A549 treated with DMSO at 1 μM for 4 hours (cell line): ENCODE results near the gene EPHX1. TPM values are rescaled to one million over a fixed set of nuclear protein-coding genes. Genes with fewer than 3 reads are reported as not detected.

Experiments
- total RNA-seq: library from RNA; stranded (reverse); fragments of 200-300 nt; extraction: Qiagen RNA extraction; gene quantifications from 5 replicates; pipeline ENCODE4 v1.2.3, GENCODE V29; 2022; ENCODE audit warnings: low read depth

The EPHX1 gene
- 210 to 252 TPM (median 236 TPM) in 5 replicates for total RNA-seq

GRCh38 chr1:225809842-225810578 is at the start of gene EPHX1:
Gene EPHX1 (plus strand): TSS chr1:225810124. CDS start chr1:225828730, 18,606 bp downstream.

GRCh38 chr1:225777583-225778336 is 32.2 kb upstream of the EPHX1 start, which contains the start of gene SRP9:
Gene SRP9 (plus strand): TSS chr1:225777826. CDS start chr1:225777941, 115 bp downstream.

GRCh38 chr1:225881959-225882693 is 72.2 kb downstream of the EPHX1 start, which contains the start of gene TMEM63A:
Gene TMEM63A (minus strand): TSS chr1:225882380. CDS start chr1:225877580, 4,800 bp downstream.

GRCh38 chr1:225888898-225889601 is 79.1 kb downstream of the EPHX1 start, which contains the start of gene LEFTY1:
Gene LEFTY1 (minus strand): TSS chr1:225889146. CDS start chr1:225889066, 80 bp downstream.

Other genes starting within 250 kb of the EPHX1 start
- gene ENAH, start 157.0 kb upstream of the EPHX1 start, total RNA-seq, result 75.4 to 108 TPM (median 95.6 TPM) in 5 replicates
- 230 to 340 TPM (median 261 TPM) in 5 replicates for gene SRP9, start 32.3 kb upstream of the EPHX1 start, total RNA-seq
- 4.5 to 7.5 TPM (median 5.9 TPM) in 5 replicates for gene TMEM63A, start 72.3 kb downstream of the EPHX1 start, total RNA-seq
- gene LEFTY1, start 79.0 kb downstream of the EPHX1 start, total RNA-seq, result 0.11 to 0.38 TPM (median 0.30 TPM) in 5 replicates
- gene PYCR2, start 114.1 kb downstream of the EPHX1 start, total RNA-seq, result 43.9 to 61.2 TPM (median 56.3 TPM) in 5 replicates
- 0.09 to 0.32 TPM (median 0.19 TPM) in 3 of 5 replicates, not detected in the others for gene LEFTY2, start 131.1 kb downstream of the EPHX1 start, total RNA-seq
- 7.9 to 11.0 TPM (median 9.9 TPM) in 5 replicates for gene SDE2, start 189.2 kb downstream of the EPHX1 start, total RNA-seq